Parathyroid adenoma (tissue), 2 donors: ENCODE results near the gene MSI2.

Experiments used
- H2AFZ ChIP-seq: fragments of 300-600 bp; sonication (generic); one replicate; pipeline ENCODE4 v1.7.0; 2017; ENCODE audit warnings: antibody characterized with exemption, mild to moderate bottlenecking
- H3K27ac ChIP-seq: fragments of 300-600 bp; sonication (generic); one replicate; pipeline ENCODE4 v1.7.0; 2017
- H3K27me3 ChIP-seq: fragments of 300-600 bp; sonication (generic); one replicate; pipeline ENCODE4 v1.7.0; 2017; ENCODE audit warnings: low read length; ENCODE audit not compliant: control insufficient read depth, insufficient read depth
- H3K36me3 ChIP-seq: fragments of 300-600 bp; sonication (generic); one replicate; pipeline ENCODE4 v1.7.0; 2017; ENCODE audit warnings: low read length; ENCODE audit not compliant: control insufficient read depth, insufficient read depth
- H3K4me1 ChIP-seq: fragments of 300-600 bp; sonication (generic); one replicate; pipeline ENCODE4 v1.7.0; 2017; ENCODE audit warnings: control low read depth
- H3K4me2 ChIP-seq: fragments of 300-600 bp; sonication (generic); one replicate; pipeline ENCODE4 v1.7.0; 2017; ENCODE audit warnings: low read length
- H3K4me3 ChIP-seq: fragments of 300-600 bp; sonication (generic); one replicate; pipeline ENCODE4 v1.7.0; 2017; ENCODE audit warnings: low read depth, low read length
- H3K79me2 ChIP-seq: fragments of 300-600 bp; sonication (generic); one replicate; pipeline ENCODE4 v1.7.0; 2017; ENCODE audit warnings: control low read depth
- H3K9ac ChIP-seq: fragments of 300-600 bp; sonication (generic); one replicate; pipeline ENCODE4 v1.7.0; 2017; ENCODE audit warnings: mild to moderate bottlenecking
- H3K9me3 ChIP-seq: fragments of 300-600 bp; sonication (generic); one replicate; pipeline ENCODE4 v1.7.0; 2017; ENCODE audit warnings: low read length; ENCODE audit not compliant: control insufficient read depth
- TF ChIP-seq, protein P1 (sequence below): fragments of 300-600 bp; sonication (generic); IDR thresholded peaks from one replicate; pipeline ENCODE4 v1.7.0; 2017; ENCODE audit warnings: antibody characterized with exemption, mild to moderate bottlenecking
- donor health status: primary hyperparathyroidism.

Gene MSI2

GRCh38 chr17:57402681-57403180, 146.4 kb downstream of the MSI2 start:
- Histone ChIP-seq H3K27me3 (no peaks in the 10 kb centered on the region), H3K4me1 (peaks cover 38% of the 10 kb centered on the region), H3K27ac (no peak overlapping the region), H3K4me3 (no peak overlapping the region), H2AFZ (no peak overlapping the region), H3K9ac (no peak overlapping the region), H3K9me3 (no peaks in the 10 kb centered on the region), H3K36me3 (no peaks in the 10 kb centered on the region), H3K79me2 (peaks cover 60% of the 10 kb centered on the region), H3K4me2 (no peak overlapping the region)
- TF ChIP-seq, protein P1, sequence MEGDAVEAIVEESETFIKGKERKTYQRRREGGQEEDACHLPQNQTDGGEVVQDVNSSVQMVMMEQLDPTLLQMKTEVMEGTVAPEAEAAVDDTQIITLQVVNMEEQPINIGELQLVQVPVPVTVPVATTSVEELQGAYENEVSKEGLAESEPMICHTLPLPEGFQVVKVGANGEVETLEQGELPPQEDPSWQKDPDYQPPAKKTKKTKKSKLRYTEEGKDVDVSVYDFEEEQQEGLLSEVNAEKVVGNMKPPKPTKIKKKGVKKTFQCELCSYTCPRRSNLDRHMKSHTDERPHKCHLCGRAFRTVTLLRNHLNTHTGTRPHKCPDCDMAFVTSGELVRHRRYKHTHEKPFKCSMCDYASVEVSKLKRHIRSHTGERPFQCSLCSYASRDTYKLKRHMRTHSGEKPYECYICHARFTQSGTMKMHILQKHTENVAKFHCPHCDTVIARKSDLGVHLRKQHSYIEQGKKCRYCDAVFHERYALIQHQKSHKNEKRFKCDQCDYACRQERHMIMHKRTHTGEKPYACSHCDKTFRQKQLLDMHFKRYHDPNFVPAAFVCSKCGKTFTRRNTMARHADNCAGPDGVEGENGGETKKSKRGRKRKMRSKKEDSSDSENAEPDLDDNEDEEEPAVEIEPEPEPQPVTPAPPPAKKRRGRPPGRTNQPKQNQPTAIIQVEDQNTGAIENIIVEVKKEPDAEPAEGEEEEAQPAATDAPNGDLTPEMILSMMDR = no peak

DNA sequence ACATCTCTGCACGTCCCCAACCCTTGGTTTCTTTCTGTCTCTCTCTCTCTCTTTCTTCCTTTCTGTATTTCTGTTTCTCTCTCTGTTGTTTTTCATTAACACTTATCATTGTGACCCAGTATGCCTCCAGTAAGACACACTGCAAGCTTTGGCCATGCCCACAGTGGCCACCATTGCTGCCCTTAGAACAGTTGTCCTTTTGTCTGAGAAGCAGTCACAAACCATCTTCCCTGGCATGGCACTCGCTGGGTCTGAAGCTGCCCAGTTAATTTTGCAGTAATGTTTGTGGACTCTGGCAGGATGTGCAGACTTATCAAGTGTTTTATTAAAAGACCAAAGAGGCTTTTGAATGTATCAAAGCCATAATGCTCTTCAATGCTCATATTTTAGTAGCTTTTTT, 146.9 kb downstream of the MSI2 start:
- H3K27me3 ChIP-seq = no peaks in the 10 kb centered on the region
- H2AFZ ChIP-seq = no peak overlapping the region
- H3K4me2 ChIP-seq = no peak overlapping the region
- TF ChIP-seq, protein P1 = no peak
- no peak overlapping the region for H3K4me3 ChIP-seq
- peaks cover 56% of the 10 kb centered on the region for H3K79me2 ChIP-seq
- H3K36me3 ChIP-seq = no peaks in the 10 kb centered on the region
- H3K9me3 ChIP-seq = no peaks in the 10 kb centered on the region
- peaks cover 43% of the 10 kb centered on the region for H3K4me1 ChIP-seq
- no peak overlapping the region for H3K9ac ChIP-seq
- H3K27ac ChIP-seq = no peak overlapping the region

DNA sequence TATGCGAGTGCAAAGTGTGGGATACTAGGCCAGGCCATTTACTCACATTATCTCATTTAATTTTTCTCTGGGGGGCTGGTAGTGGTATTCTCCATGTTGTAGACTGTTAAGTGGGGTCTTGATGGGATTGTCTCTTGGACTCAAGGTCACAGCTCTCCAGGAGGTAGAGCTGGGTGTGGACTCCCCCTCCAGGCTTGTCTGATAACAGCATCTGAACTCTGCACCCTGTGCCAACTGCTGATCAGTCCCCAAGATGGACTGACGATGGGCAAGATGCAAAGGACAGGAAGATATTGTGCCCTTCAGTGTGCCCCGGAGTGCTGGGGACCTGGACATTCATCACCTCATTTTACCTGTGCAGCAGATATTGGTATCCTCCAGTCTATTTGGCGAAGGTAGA, 147.8 kb downstream of the MSI2 start:
- Histone ChIP-seq H3K27me3 (no peaks in the 10 kb centered on the region), H3K4me3 (no peak overlapping the region), H3K79me2 (peaks cover 53% of the 10 kb centered on the region), H3K36me3 (no peaks in the 10 kb centered on the region), H3K4me1 (peaks cover 44% of the 10 kb centered on the region), H2AFZ (no peak overlapping the region), H3K27ac (no peak overlapping the region), H3K4me2 (no peak overlapping the region), H3K9me3 (no peaks in the 10 kb centered on the region), H3K9ac (no peak overlapping the region)
- TF ChIP-seq, protein P1 = no peak

- peaks cover 44% of the 10 kb centered on the region for H3K4me1 ChIP-seq
- no peaks in the 10 kb centered on the region for H3K36me3 ChIP-seq
- TF ChIP-seq, protein P1 = no peak
- H3K79me2 ChIP-seq = peaks cover 56% of the 10 kb centered on the region
- H2AFZ ChIP-seq = no peak overlapping the region
- H3K4me3 ChIP-seq = no peak overlapping the region
- H3K9ac ChIP-seq = no peak overlapping the region
- no peak overlapping the region for H3K27ac ChIP-seq
- no peaks in the 10 kb centered on the region for H3K9me3 ChIP-seq
- H3K4me2 ChIP-seq = no peak overlapping the region
- no peaks in the 10 kb centered on the region for H3K27me3 ChIP-seq
Measured at GRCh38 chr17:57404795-57405490, 148.6 kb downstream of the MSI2 start.
